A673 (cell line): Measurements from ENCODE around the gene HVCN1. TPM values are rescaled to one million over a fixed set of nuclear protein-coding genes. Genes with fewer than 3 reads are reported as not detected.

ENCODE experiments used
- BruUV-seq: library from RNA; stranded (reverse); fragments of 400-500 nt; replicated peaks from 2 replicates; lab custom pipeline; 2021; lab: Mats Ljungman, UMichigan
- CTCF ChIA-PET: fragments of 300-600 bp; sonication (Branson Sonifier 250); formaldehyde crosslinking; loops from one replicate; lab custom pipeline; 2022; ENCODE audit warnings: antibody characterized with exemption; lab: Charles Lee
- POLR2A ChIA-PET: fragments of 300-600 bp; sonication (Branson Sonifier 250); formaldehyde crosslinking; loops from one replicate; lab custom pipeline; 2022; ENCODE audit warnings: antibody characterized with exemption; ENCODE audit not compliant: low non-redundant PET; lab: Charles Lee
- DNase-seq: peaks from one replicate; pipeline ENCODE4 v3.0.0-alpha.2; 2015; ENCODE audit warnings: low spot score
- H3K27ac ChIP-seq: fragments of 200-600 bp; sonication (generic); 2 replicates; pipeline ENCODE4 v1.5.1; 2016; ENCODE audit warnings: mixed run types, low read depth, mild to moderate bottlenecking, mixed read lengths, antibody characterized with exemption, low read length; ENCODE audit not compliant: poor library complexity, severe bottlenecking
- H3K27me3 ChIP-seq: fragments of 200-600 bp; sonication (generic); replicated peaks from 2 replicates; pipeline ENCODE4 v1.6.1; 2017; ENCODE audit warnings: mixed run types, low read depth, mild to moderate bottlenecking, mixed read lengths, antibody characterized with exemption, low read length; ENCODE audit not compliant: insufficient read depth, poor library complexity
- H3K36me3 ChIP-seq: fragments of 200-600 bp; sonication (generic); 2 replicates; pipeline ENCODE4 v1.6.1; 2016; ENCODE audit warnings: mixed run types, mild to moderate bottlenecking, mixed read lengths, antibody characterized with exemption, low read length; ENCODE audit not compliant: insufficient read depth, poor library complexity, severe bottlenecking
- H3K4me1 ChIP-seq: fragments of 200-600 bp; sonication (generic); 2 replicates; pipeline ENCODE4 v1.6.1; 2017; ENCODE audit warnings: mixed run types, mild to moderate bottlenecking, mixed read lengths, antibody characterized with exemption, low read length; ENCODE audit not compliant: insufficient read depth, poor library complexity, severe bottlenecking
- H3K4me3 ChIP-seq: fragments of 200-600 bp; sonication (generic); 2 replicates; pipeline ENCODE4 v1.5.1; 2016; ENCODE audit warnings: low read depth, mixed run types, mild to moderate bottlenecking, mixed read lengths, low read length; ENCODE audit not compliant: poor library complexity, severe bottlenecking
- H3K9me3 ChIP-seq: fragments of 200-600 bp; sonication (generic); 2 replicates; pipeline ENCODE4 v1.6.1; 2016; ENCODE audit warnings: mixed run types, low read depth, mild to moderate bottlenecking, mixed read lengths, antibody characterized with exemption, low read length; ENCODE audit not compliant: poor library complexity, severe bottlenecking
- EZH2 ChIP-seq: fragments of 200-600 bp; sonication (generic); IDR thresholded peaks from 2 replicates; pipeline ENCODE4 v1.6.1; 2017; ENCODE audit warnings: borderline replicate concordance, low read depth, mild to moderate bottlenecking, mixed read lengths, antibody characterized with exemption, low read length; ENCODE audit not compliant: poor library complexity, severe bottlenecking
- intact Hi-C: fragments of 100-400 bp; cut with micrococcal nuclease; formaldehyde crosslinking; loops from one replicate; pipeline ENCODE4 v1.10.0; 2022; ENCODE audit not compliant: unreplicated experiment
- total RNA-seq: library from RNA; stranded (reverse); gene quantifications from 2 replicates; pipeline ENCODE4 v1.2.3, GENCODE V29; 2021
- TF ChIP-seq, protein P1 (sequence below): fragments of 300-800, 200-600 bp; sonication (generic); conservative IDR thresholded peaks from 2 replicates; pipeline ENCODE4 v1.5.1; 2017; ENCODE audit warnings: low read depth, mild to moderate bottlenecking, antibody characterized with exemption, low read length, moderate library complexity, mixed read lengths

The HVCN1 gene
- total RNA-seq, 1 experiment from 2014 or later = 1.1 TPM

DNA sequence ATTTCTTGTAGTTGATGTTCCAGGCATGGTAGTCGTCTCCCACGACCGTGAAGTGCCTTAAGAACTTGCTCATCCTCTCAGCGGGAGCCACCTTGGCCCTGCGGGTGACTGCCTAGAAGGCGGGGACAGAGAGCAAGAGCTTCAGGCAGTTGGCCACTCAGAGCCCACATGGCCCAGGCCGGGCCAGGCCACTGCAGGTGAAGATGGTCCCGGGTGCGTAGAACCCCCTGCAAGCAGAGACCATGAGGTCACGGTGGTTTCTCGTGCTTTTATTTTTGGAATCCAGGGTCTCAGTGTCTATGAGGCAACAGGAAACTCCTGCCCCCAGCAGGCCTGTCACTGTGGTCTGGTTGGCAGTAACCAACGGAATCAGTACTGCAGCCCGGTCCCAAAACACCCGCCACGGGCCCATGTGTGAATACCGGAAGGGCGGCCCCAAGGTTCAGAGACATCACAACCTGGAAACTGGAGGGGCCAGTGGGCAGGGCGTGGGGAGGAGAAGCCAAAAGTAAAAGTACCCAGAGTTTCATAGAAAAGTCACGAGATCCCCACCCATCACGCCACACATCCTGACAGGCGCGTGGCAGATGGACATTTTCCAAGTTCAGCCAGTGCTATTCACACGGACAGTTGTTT, 27.5 kb downstream of the HVCN1 start:
- H3K27me3 ChIP-seq = no peaks in the 10 kb centered on the region
- no peak for DNase-seq
- intact Hi-C loops = no loop called here
- H3K4me3 ChIP-seq = no peak overlapping the region
- POLR2A ChIA-PET = no interaction called here
- H3K27ac ChIP-seq = no peak overlapping the region
- CTCF ChIA-PET = no interaction called here
- no peaks in the 10 kb centered on the region for H3K4me1 ChIP-seq
- no TSS peak for BruUV-seq
- H3K36me3 ChIP-seq = no peaks in the 10 kb centered on the region
- no peak for TF ChIP-seq EZH2
- TF ChIP-seq, protein P1, sequence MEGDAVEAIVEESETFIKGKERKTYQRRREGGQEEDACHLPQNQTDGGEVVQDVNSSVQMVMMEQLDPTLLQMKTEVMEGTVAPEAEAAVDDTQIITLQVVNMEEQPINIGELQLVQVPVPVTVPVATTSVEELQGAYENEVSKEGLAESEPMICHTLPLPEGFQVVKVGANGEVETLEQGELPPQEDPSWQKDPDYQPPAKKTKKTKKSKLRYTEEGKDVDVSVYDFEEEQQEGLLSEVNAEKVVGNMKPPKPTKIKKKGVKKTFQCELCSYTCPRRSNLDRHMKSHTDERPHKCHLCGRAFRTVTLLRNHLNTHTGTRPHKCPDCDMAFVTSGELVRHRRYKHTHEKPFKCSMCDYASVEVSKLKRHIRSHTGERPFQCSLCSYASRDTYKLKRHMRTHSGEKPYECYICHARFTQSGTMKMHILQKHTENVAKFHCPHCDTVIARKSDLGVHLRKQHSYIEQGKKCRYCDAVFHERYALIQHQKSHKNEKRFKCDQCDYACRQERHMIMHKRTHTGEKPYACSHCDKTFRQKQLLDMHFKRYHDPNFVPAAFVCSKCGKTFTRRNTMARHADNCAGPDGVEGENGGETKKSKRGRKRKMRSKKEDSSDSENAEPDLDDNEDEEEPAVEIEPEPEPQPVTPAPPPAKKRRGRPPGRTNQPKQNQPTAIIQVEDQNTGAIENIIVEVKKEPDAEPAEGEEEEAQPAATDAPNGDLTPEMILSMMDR = no peak
- no peaks in the 10 kb centered on the region for H3K9me3 ChIP-seq

DNA sequence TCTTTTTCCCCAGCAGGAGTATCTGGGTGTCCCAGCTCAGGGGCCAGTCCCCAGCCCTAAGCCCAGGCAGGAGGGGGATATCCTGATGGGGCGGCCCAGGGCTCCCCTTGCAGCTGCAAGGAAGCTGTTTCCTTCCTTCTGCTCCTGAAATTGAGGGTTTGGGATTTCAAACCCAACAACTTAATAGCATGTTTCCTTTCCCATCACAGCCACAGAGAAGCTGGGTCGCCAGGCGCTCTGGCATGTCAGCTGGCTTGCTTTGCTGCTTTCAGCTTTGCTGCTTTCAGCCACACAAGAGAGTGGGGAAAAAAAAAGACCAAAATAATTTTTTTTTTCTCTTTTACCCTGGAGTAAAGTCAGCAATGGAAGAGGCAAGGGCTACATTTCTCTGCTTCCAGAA, 30.0 kb downstream of the HVCN1 start:
- H3K27me3 ChIP-seq = no peaks in the 10 kb centered on the region
- no peaks in the 10 kb centered on the region for H3K4me1 ChIP-seq
- TF ChIP-seq EZH2 = no peak
- TF ChIP-seq, protein P1 = no peak
- DNase-seq = no peak
- no peaks in the 10 kb centered on the region for H3K9me3 ChIP-seq
- no peak overlapping the region for H3K4me3 ChIP-seq
- ChIA-PET POLR2A (no interaction called here), CTCF (no interaction called here)
- no TSS peak for BruUV-seq
- no peak overlapping the region for H3K27ac ChIP-seq
- intact Hi-C loops = no loop called here
- H3K36me3 ChIP-seq = no peaks in the 10 kb centered on the region

DNA sequence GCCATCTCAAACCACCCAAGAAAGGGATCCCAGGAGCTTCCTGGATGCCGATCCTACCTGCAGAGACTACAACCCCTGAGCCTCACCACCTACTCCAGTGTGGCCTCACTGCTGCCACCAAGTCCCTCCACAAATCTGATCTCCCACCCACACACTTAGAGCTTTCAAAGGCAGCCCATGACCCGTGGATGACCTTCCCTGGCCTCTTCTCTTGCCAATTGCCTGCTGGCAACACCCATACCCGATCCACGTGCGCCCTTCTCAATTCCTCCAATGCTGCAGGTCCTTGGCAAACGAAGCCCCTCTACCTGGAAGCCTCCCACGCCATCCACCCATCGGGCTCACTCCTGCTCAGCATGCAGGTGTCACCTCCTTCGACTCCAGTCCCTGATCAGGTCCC, 30.7 kb downstream of the HVCN1 start:
- ChIA-PET POLR2A (no interaction called here), CTCF (no interaction called here)
- no TSS peak for BruUV-seq

More for the DNA sequence above, 30.7 kb downstream of the HVCN1 start:
- no peak for TF ChIP-seq EZH2
- TF ChIP-seq, protein P1 = no peak
- no peak overlapping the region for H3K27ac ChIP-seq
- H3K27me3 ChIP-seq = no peaks in the 10 kb centered on the region
- intact Hi-C loops = no loop called here
- H3K4me1 ChIP-seq = no peaks in the 10 kb centered on the region
- H3K9me3 ChIP-seq = no peaks in the 10 kb centered on the region
- DNase-seq = no peak
- H3K4me3 ChIP-seq = no peak overlapping the region
- no peaks in the 10 kb centered on the region for H3K36me3 ChIP-seq
